Measurements from ENCODE around the gene PCGF1. TPM values are rescaled to one million over a fixed set of nuclear protein-coding genes. Genes with fewer than 3 reads are reported as not detected.
A peak's percentile ranks its signal among the peaks of the same experiment; 100 is the strongest.

The PCGF1 gene
- total and polyA plus RNA-seq, 2 of the 13 experiments (the other 11 are each of a cell fraction or from before 2014, with no cell fraction given) = 20.4 to 22.6 TPM

DNA sequence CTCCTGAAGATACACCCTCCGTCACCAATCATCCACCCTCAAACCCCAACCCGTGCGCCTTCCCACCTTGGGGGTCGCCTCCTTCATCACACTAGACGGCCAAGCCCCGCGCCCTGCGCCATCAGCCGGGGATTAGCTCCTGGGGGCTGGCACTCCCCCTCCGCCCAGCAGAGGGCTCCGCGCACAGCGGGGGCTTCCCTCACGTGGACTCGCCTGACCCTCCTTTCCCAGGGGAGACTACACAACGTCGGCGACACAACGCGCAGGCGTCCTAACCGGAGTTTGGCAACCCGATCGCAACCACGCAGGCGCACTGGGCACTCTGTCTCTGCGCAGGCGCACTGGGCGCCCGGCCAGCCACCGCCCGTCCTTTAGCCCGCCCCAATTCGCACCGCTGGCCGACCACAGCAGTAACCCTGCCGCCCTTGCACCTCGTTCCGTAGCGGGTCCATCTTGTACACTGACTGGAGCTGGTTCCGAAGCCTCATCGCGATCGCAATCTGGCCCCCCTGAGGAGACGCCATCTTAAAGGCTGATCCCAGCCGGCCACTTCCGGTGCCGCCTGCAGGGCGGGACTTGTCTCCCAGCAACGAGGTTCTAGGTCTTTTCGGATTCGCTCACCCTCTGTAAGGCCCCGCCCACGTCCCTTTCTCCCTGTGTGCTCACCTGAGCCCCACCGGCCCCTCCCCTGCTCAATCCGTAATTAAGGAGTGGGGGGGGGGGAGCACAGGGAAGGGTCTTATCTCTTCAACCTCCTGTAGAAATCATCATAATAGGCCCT, at the start of gene PCGF1 (continued):
- TF ChIP-seq ARHGAP35 (CRISPR knock-in tag; IDR thresholded peaks at IDR 0.05; ENCODE audit: borderline replicate concordance) (peak; percentile 94), ZNF34 (CRISPR knock-in tag; IDR thresholded peaks at IDR 0.05; ENCODE audit: borderline replicate concordance) (peak; percentile 59; the same call in 1 of the 2 replicates), PRDM10 (CRISPR knock-in tag; IDR thresholded peaks at IDR 0.05; ENCODE audit: low read depth) (peak; percentile 89), SATB2 (CRISPR knock-in tag; IDR thresholded peaks at IDR 0.05) (no peak), SMAD3 (CRISPR knock-in tag; IDR thresholded peaks at IDR 0.05) (0 out of 2 replicates have a peak, but pooled peaks have one; percentile 15), HNRNPL (IDR thresholded peaks at IDR 0.05; ENCODE audit: low read depth, low read length) (peak; percentile 65; the same call in 1 of the 2 replicates), ZBTB38 (CRISPR knock-in tag; IDR thresholded peaks at IDR 0.05) (peak; percentile 89), AGO2 (optimal IDR thresholded peaks at IDR 0.05; ENCODE audit: low read depth, low read length) (peak; percentile 97), KLF15 (CRISPR knock-in tag; IDR thresholded peaks at IDR 0.05; ENCODE audit: borderline replicate concordance) (peak; percentile 87), MEIS1 (CRISPR knock-in tag; IDR thresholded peaks at IDR 0.05; ENCODE audit: borderline replicate concordance) (no peak; the same call in none of the 2 replicates), ZNF572 (CRISPR knock-in tag; IDR thresholded peaks at IDR 0.05) (peak; percentile 97; the same call in 1 of the 2 replicates), ZNF703 (CRISPR knock-in tag; IDR thresholded peaks at IDR 0.05; ENCODE audit: borderline replicate concordance) (no peak)
- TF ChIP-seq, protein P1, sequence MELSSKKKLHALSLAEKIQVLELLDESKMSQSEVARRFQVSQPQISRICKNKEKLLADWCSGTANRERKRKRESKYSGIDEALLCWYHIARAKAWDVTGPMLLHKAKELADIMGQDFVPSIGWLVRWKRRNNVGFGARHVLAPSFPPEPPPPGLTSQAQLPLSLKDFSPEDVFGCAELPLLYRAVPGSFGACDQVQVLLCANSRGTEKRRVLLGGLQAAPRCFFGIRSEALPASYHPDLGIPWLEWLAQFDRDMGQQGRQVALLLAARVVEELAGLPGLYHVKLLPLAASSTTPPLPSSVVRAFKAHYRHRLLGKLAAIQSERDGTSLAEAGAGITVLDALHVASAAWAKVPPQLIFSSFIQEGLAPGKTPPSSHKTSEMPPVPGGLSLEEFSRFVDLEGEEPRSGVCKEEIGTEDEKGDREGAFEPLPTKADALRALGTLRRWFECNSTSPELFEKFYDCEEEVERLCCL (CRISPR knock-in tag; IDR thresholded peaks at IDR 0.05; ENCODE audit: borderline replicate concordance) = peak; percentile 21; the same call in 1 of the 2 replicates
- TF ChIP-seq, protein P2, sequence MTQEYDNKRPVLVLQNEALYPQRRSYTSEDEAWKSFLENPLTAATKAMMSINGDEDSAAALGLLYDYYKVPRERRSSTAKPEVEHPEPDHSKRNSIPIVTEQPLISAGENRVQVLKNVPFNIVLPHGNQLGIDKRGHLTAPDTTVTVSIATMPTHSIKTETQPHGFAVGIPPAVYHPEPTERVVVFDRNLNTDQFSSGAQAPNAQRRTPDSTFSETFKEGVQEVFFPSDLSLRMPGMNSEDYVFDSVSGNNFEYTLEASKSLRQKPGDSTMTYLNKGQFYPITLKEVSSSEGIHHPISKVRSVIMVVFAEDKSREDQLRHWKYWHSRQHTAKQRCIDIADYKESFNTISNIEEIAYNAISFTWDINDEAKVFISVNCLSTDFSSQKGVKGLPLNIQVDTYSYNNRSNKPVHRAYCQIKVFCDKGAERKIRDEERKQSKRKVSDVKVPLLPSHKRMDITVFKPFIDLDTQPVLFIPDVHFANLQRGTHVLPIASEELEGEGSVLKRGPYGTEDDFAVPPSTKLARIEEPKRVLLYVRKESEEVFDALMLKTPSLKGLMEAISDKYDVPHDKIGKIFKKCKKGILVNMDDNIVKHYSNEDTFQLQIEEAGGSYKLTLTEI (CRISPR knock-in tag; conservative IDR thresholded peaks at IDR 0.05) = no peak
- TF ChIP-seq, protein P3, sequence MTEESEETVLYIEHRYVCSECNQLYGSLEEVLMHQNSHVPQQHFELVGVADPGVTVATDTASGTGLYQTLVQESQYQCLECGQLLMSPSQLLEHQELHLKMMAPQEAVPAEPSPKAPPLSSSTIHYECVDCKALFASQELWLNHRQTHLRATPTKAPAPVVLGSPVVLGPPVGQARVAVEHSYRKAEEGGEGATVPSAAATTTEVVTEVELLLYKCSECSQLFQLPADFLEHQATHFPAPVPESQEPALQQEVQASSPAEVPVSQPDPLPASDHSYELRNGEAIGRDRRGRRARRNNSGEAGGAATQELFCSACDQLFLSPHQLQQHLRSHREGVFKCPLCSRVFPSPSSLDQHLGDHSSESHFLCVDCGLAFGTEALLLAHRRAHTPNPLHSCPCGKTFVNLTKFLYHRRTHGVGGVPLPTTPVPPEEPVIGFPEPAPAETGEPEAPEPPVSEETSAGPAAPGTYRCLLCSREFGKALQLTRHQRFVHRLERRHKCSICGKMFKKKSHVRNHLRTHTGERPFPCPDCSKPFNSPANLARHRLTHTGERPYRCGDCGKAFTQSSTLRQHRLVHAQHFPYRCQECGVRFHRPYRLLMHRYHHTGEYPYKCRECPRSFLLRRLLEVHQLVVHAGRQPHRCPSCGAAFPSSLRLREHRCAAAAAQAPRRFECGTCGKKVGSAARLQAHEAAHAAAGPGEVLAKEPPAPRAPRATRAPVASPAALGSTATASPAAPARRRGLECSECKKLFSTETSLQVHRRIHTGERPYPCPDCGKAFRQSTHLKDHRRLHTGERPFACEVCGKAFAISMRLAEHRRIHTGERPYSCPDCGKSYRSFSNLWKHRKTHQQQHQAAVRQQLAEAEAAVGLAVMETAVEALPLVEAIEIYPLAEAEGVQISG (CRISPR knock-in tag; IDR thresholded peaks at IDR 0.05) = peak; percentile 99
